NOMO-1 (cell line): ENCODE results near the gene OR11A1.
"Not testable (repeated sequence)": the region's sequence is repeated elsewhere in the genome, so short reads cannot be mapped to it uniquely, and the experiment has no call there.

Experiments
- DNase-seq, 2 experiments: peaks; one replicate each; lab custom pipeline; 2025; ENCODE audit not compliant: unreplicated experiment in 2 of 2; lab: John Stamatoyannopoulos, UW

The OR11A1 gene

GRCh38 chr6:29479560-29479959 is 22.7 kb upstream of the OR11A1 start:
- no peak for DNase-seq

- no peak for DNase-seq
Measured at GRCh38 chr6:29478740-29479139, 21.9 kb upstream of the OR11A1 start.

DNA sequence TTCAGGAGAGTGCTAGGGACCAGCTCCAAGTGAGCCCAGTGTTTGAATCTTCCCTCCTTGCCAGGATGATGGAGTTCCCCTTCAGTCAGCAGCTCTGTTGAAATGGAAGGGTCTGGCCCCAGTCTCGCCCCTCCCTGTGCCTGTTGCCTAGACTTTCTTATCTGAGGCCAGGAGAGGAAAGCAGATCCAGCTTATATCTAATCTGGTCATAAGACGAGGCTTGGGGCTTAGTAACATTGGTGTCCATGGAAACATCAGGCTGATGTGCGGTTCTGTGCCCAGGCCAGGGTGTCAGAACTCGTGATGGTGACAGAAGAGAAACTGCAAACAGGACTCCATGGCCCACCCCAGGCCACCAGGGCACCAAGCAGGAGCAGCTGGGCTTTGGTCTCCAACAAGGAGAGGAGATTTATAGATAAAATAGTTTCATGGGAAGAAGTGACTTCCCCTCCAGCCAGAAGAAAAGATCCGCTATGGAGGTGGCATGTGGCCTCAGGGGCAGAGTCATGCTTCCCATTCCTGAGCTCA is 21.1 kb upstream of the OR11A1 start:
- no peak for DNase-seq

DNA sequence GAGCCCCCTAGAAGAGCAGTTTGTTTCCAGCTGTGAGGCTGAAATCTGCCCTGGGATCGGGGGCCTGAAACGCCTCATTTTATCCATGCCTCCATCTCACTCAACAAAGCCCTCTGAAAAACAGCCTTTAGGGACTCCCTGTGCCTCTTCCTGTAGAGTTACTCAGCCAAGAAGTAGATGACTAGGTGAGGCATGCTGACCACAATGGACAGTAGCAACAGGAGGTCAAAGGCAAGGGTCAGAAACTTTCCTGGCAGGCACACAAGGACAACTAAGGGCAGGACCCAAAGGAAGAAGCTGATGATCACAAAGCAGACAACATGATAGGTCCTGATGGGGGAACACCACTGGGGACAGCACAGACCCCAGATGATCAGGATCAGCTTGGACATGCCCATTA is 18.1 kb upstream of the OR11A1 start:
- no peak for DNase-seq

GRCh38 chr6:29466241-29466640 is 9.4 kb upstream of the OR11A1 start:
- no peak for DNase-seq

DNA sequence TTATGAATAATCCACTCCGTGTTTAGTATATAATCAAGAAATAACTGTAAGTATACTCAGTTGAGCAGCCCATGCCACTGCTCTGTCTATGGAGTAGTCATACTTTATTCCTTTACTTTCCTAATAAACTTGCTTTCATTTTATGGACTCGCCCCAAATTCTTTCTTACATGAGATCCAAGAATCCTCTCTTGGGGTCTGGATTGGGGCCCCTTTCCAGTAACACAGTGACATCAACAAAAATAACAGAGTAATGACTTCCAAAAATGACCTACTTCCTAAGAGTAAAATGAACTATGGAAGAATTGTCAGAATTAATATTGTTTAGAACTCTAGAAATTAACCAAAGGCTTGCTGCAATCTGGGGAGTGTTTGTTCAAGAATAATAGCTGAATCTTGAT is 8.9 kb upstream of the OR11A1 start:
- DNase-seq, result no peak

- DNase-seq, result no peak
Measured at GRCh38 chr6:29465279-29465678, 8.4 kb upstream of the OR11A1 start.

DNA sequence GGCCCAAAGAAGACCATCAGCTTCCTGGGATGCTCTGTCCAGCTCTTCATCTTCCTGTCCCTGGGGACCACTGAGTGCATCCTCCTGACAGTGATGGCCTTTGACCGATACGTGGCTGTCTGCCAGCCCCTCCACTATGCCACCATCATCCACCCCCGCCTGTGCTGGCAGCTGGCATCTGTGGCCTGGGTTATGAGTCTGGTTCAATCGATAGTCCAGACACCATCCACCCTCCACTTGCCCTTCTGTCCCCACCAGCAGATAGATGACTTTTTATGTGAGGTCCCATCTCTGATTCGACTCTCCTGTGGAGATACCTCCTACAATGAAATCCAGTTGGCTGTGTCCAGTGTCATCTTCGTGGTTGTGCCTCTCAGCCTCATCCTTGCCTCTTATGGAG is 5.2 kb upstream of the OR11A1 start:
- DNase-seq, result no peak

DNA sequence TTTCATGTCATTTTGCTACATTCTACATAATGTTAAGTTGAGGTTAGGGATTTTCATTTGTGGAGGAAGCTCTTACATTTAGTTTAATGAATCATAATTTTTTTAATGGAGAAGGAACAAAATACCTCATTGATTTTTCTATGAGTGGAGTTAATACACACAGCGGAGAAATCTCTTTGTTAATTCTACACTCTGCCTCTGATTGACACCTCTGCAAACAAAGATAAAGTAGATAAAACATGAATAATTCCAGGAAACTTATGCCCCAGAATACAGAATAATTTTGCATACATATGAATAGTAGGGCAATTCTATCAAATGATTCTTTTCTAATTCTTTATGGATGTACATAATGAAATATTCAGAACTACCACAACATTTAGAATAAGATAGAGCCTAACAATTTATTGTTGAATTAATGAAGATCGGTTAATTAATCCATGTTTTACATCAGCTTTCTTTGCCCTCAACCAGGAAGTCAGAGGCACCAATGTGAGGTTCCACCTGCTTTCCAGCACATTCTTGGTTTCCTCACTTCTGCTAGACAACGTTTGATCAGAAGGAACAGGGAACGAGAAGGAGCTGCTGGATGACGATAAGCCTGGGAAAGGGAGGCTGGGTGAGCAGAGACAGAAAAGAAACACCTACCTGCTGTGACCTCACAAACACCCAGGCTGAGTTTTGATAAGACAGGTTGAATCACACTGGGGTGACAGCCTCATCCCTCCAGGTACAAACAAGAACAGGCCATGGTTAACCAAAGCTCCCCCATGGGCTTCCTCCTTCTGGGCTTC is 4.3 kb upstream of the OR11A1 start:
- no peak for DNase-seq

DNA sequence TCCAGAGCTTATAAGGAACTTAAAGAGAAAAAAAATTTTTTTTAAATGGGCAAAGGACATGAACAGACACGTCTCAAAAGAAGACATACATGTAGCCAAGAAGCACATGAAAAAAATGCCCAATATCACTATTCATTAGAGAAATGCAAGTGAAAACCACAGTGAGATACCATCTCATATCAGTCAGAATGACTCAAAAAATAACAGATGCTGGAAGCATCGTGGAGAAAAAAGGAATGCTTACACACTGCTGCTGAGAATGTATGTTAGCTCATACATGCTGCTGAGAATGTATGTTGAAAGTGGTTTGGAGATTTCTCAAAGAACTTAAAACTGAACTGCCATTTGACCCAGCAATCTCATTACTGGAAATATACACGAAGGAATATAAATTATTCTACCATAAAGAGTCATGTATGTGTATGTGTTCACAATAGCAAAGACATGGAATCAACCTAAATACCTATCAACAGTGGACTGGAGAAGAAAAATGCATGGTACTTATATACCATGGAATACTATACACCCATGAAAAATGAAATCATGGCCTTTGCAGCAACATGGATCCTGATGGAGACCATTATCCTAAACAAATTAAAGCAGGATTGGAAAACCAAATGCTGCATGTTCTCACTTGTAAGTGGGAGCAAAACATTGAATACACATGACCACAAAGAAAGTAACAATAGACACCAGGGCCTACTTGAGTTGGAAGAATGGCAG is 5.2 kb downstream of the OR11A1 start:
- no peak for DNase-seq

DNA sequence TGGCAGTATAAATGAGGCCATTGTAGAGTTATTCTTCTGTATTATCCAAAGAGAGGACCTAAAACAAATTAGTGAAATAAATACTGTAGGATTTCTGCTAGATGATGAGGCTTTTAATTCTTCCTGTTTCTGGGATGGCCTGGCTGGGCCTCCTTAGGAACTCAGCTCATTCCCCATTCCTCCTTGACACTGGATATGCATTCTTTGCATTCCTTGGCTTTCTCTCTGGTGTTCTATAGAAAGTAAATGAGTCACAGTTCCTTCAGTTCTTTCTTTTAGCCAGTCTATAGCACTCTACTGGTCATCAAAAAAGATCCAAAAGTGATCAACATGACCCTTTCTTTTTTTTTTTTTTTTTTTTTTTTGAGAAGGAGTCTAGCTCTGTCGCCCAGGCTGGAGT is 9.2 kb downstream of the OR11A1 start:
- no peak for DNase-seq

DNA sequence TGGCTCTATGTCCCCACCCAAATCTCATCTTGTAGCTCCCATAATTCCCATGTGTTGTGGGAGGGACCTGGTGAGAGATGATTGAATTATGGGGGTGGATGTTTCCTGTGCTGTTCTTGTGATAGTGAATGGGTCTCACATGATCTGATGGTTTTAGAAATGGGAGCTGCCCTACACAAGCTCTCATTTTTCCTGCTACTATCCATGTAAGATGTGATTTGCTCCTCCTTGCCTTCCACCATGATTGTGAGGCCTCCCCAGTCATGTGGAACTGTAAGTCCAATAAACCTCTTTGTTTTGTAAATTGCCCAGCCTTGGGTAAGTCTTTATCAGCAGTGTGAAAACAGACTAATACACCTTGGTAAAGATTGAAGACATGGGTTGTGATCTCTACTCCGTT is 12.8 kb downstream of the OR11A1 start:
- DNase-seq, result not testable (repeated sequence)

GRCh38 chr6:29442719-29443118 is 14.2 kb downstream of the OR11A1 start:
- no peak for DNase-seq

GRCh38 chr6:29439006-29439405 is 17.9 kb downstream of the OR11A1 start, which contains the start of gene OR10C1:
Gene OR10C1 (plus strand): TSS chr6:29439306. CDS start chr6:29440016, 710 bp downstream.
- no peak for DNase-seq

DNA sequence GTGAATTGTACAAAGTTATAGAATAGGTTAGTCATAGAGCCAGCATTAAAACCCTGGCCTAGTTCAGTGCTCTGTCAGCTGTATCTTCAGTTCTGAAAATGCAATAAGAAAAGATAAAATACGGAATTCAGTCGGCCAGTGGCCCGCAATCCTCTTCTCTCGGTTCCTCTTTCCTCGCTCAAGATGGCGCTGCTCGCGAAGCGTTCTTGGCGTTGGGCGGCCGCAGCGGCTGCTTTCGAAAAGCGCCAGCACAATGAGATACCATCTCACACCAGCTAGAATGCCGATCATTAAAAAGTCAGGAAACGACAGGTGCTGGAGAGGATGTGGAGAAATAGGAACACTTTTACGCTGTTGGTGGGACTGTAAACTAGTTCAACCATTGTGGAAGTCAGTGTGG is 20.1 kb downstream of the OR11A1 start:
- peak in 1 of 2 experiments; percentile 3 for DNase-seq

DNA sequence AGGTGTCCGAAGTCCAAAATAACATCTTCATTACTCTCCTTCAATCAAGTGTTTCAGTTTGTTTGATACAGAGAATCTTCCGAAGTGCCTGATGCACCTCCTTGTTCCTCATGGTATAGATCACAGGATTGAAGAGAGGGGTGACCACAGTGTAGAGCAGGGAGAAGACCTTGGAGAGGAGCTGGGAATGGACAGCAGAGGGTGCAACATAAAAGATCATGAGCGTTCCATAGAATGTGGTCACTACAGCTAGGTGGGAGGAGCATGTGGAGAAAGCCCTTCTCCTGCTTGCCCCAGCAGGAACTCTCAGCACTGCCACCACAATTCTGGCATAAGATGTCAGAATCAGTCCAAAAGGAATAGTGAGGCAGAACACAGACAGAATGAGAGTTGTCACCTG is 30.2 kb downstream of the OR11A1 start:
- DNase-seq, result no peak

DNA sequence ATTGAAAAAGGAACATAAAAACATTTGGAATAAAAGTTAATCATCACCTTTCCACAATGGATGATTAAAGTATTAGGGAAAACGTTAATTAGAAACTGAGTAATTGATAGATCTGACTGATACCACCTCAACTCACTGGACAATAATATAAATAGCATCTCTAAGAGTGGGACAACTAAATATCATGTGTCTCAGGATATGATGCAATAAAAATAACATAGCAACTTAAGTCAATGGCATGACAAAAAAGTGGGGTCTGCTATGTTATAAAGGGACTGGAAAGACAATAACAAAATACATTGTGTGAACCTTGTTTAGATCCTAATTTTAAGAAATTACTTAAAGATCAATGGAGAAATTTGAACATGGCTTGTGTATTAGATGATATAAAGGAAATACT is 31.8 kb downstream of the OR11A1 start:
- DNase-seq, result no peak

- DNase-seq, result no peak
Measured at GRCh38 chr6:29424575-29424974, 32.3 kb downstream of the OR11A1 start.

GRCh38 chr6:29424168-29424567 is 32.7 kb downstream of the OR11A1 start:
- DNase-seq, result no peak

- DNase-seq, result no peak
Measured at GRCh38 chr6:29419516-29419915, 37.4 kb downstream of the OR11A1 start.

DNA sequence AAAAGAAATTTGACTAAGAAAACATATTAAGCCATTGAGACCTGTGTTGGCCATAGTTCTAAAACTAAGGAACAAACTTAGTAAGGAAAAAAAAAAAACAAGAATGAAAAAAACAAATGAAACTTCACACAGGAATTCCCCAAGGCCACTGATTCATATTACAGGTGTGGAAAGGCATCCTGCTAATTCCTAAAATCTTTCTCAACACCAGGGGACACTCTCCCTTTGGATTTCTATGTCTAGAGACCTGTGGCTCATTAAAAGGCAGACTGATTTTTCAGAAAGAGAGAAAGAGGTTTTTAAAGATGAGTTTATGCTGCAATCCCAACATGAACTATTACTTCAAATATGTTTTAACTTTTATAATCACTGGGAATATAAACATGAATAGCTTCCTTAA is 42.3 kb downstream of the OR11A1 start, which contains the start of gene OR12D1:
TSS of gene OR12D1 (plus strand) at position 341 of the 400 bp plus-strand sequence.
- no peak for DNase-seq

GRCh38 chr6:29403801-29404200 is 53.1 kb downstream of the OR11A1 start:
- DNase-seq, result no peak
